Stomach (tissue), 9 donors: ENCODE results near the gene PLK2. TPM values are rescaled to one million over a fixed set of nuclear protein-coding genes. Genes with fewer than 3 reads are reported as not detected.

Experiments
- DNase-seq, 2 donors: peaks; one replicate each; pipeline versions ENCODE4 v3.0.0 to v3.0.0-alpha.2; 2013 to 2019
- H3K27ac ChIP-seq, 5 donors: fragments of 200-600 bp in 4 of 5; sonication (generic) in 4 of 5; one replicate each; pipeline ENCODE4 v1.5.1; 2013 to 2019; ENCODE audit warnings: mild to moderate bottlenecking in 1 of 5, moderate library complexity in 1 of 5
- H3K27me3 ChIP-seq, 3 donors: fragments of 200-600 bp; sonication (generic); one replicate each; pipeline ENCODE4 v1.5.1; 2017 to 2019; ENCODE audit warnings: mixed run types in 1 of 3
- H3K36me3 ChIP-seq, 4 donors: fragments of 200-600 bp; sonication (generic); 1 replicate in 3 of 4; 2 replicates in 1 of 4; pipeline ENCODE4 v1.5.1; 2016 to 2019
- H3K4me1 ChIP-seq, 4 donors: fragments of 200-600 bp; sonication (generic); one replicate each; pipeline ENCODE4 v1.5.1; 2016 to 2019
- H3K4me3 ChIP-seq, 4 donors: fragments of 200-600 bp; sonication (generic) in 3 of 4; one replicate each; pipeline ENCODE4 v1.5.1; 2016 to 2019; ENCODE audit warnings: mild to moderate bottlenecking in 1 of 4
- H3K9me3 ChIP-seq, 4 donors: fragments of 200-600 bp; sonication (generic); one replicate each; pipeline ENCODE4 v1.5.1; 2016 to 2019
- CTCF ChIP-seq, 7 experiments: fragments of 450-650 bp in 4 of 7; fragments of 200-600 bp in 3 of 7; sonication (generic) in 3 of 7; IDR thresholded peaks; one replicate each; pipeline ENCODE4 v1.5.1; 2016 to 2019; ENCODE audit warnings: antibody characterized with exemption in 7 of 7, control low read depth in 2 of 7, mild to moderate bottlenecking in 1 of 7
- EP300 ChIP-seq: sonication (generic); formaldehyde crosslinking; IDR thresholded peaks from one replicate; pipeline ENCODE4 v1.6.1; 2017; ENCODE audit warnings: antibody characterized with exemption
- POLR2A ChIP-seq, 4 donors: fragments of 450-650 bp; IDR thresholded peaks; one replicate each; pipeline ENCODE4 v1.6.1; 2016; ENCODE audit warnings: antibody characterized with exemption in 4 of 4, control low read depth in 2 of 4, mild to moderate bottlenecking in 1 of 4, moderate library complexity in 1 of 4
- POLR2AphosphoS5 ChIP-seq, 3 donors: sonication (generic); formaldehyde crosslinking; IDR thresholded peaks; one replicate each; pipeline ENCODE4 v1.6.1; 2016; ENCODE audit warnings: antibody characterized with exemption in 3 of 3
- WGBS, 5 donors: extraction: QIAGEN DNeasy Blood & Tissue Kit in 3 of 5; methylation state at CpG; one replicate each; pipeline versions ENCODE4 v1.1.5 to v1.1.7; 2013 to 2018; 5-methylcytosine and 5-hydroxymethylcytosine counted together
- intact Hi-C: fragments of 100-400 bp; cut with DNase I; formaldehyde crosslinking; loops from one replicate; pipeline ENCODE4 v1.15.1; 2023; ENCODE audit warnings: low total_unique reads
- polyA plus RNA-seq, 3 donors: library from polyadenylated mRNA; stranded (reverse); fragments of 200-250 nt; gene quantifications; one replicate each; pipeline ENCODE4 v1.2.3, GENCODE V29; 2013
- total RNA-seq, 5 donors: library from RNA; depleted of rRNA; stranded (reverse); fragments of >200 nt; gene quantifications; one replicate each; pipeline versions ENCODE4 v1.1.0 to v1.2.3, GENCODE V29; 2014 to 2016
- donor health status: healthy with polysubstance abuse.
- donor health status: Bipolar disorder and iron deficiency.
- donor health status: healthy.

The PLK2 gene
- total and polyA plus RNA-seq, 8 donors, result 2.3 to 181 (median 17.3) TPM

- DNase-seq, result no peak
- Histone ChIP-seq H3K36me3 (no peaks in the 10 kb centered on the region), H3K4me1 (no peaks in the 10 kb centered on the region), H3K27me3 (no peaks in the 10 kb centered on the region), H3K27ac (no peak overlapping the region), H3K4me3 (no peak overlapping the region), H3K9me3 (no peaks in the 10 kb centered on the region)
- TF ChIP-seq POLR2AphosphoS5 (IDR thresholded peaks at IDR 0.05) (no peak), POLR2A (IDR thresholded peaks at IDR 0.05) (no peak), CTCF (IDR thresholded peaks at IDR 0.05) (no peak), EP300 (no peak)
- WGBS, 5 donors, result 75 to 86% (median 83%) methylated on average over 1 of the region's 1 CpG
- intact Hi-C loops, result no loop called here
Observed at GRCh38 chr5:58407042-58407719, 52.7 kb downstream of the PLK2 start.

- Histone ChIP-seq H3K36me3 (no peaks in the 10 kb centered on the region), H3K27ac (no peak overlapping the region), H3K4me1 (no peaks in the 10 kb centered on the region), H3K27me3 (no peaks in the 10 kb centered on the region), H3K4me3 (no peak overlapping the region), H3K9me3 (no peaks in the 10 kb centered on the region)
- 80 to 92% (median 90%) methylated on average over 2 of the region's 2 CpGs for WGBS, 5 donors
- DNase-seq, result no peak
- intact Hi-C loops, result no loop called here
- TF ChIP-seq POLR2AphosphoS5 (IDR thresholded peaks at IDR 0.05) (no peak), CTCF (IDR thresholded peaks at IDR 0.05) (no peak), POLR2A (IDR thresholded peaks at IDR 0.05) (no peak), EP300 (no peak)
Observed at GRCh38 chr5:58406394-58406793, 53.5 kb downstream of the PLK2 start.

- Histone ChIP-seq H3K27ac (no peak overlapping the region), H3K27me3 (no peaks in the 10 kb centered on the region), H3K4me1 (no peaks in the 10 kb centered on the region), H3K9me3 (no peaks in the 10 kb centered on the region), H3K36me3 (no peaks in the 10 kb centered on the region), H3K4me3 (no peak overlapping the region)
- TF ChIP-seq EP300 (no peak), POLR2AphosphoS5 (IDR thresholded peaks at IDR 0.05) (no peak), CTCF (IDR thresholded peaks at IDR 0.05) (no peak), POLR2A (IDR thresholded peaks at IDR 0.05) (no peak)
- intact Hi-C loops, result no loop called here
- 45 to 63% (median 49%) methylated on average over 2 of the region's 2 CpGs for WGBS, 5 donors
- DNase-seq, result no peak
Observed at GRCh38 chr5:58405175-58405574, 54.7 kb downstream of the PLK2 start.

- 76 to 92% (median 88%) methylated on average over 3 of the region's 3 CpGs for WGBS, 5 donors
- no peaks in the 10 kb centered on the region for H3K9me3 ChIP-seq
- H3K36me3 ChIP-seq, result no peaks in the 10 kb centered on the region
- TF ChIP-seq CTCF (IDR thresholded peaks at IDR 0.05) (no peak), POLR2A (IDR thresholded peaks at IDR 0.05) (no peak), EP300 (no peak), POLR2AphosphoS5 (IDR thresholded peaks at IDR 0.05) (no peak)
- H3K27me3 ChIP-seq, result no peaks in the 10 kb centered on the region
- H3K4me1 ChIP-seq, result no peaks in the 10 kb centered on the region
- intact Hi-C loops, result no loop called here
- H3K4me3 ChIP-seq, result no peak overlapping the region
- H3K27ac ChIP-seq, result no peak overlapping the region
- no peak for DNase-seq
Observed at GRCh38 chr5:58404734-58405133, 55.2 kb downstream of the PLK2 start.

Other genes with a start within 250 kb of the PLK2 start
- gene GAPT, start 31.3 kb upstream of the PLK2 start, total RNA-seq, result 1 to 10 TPM in 3 of 5 donors, not detected in 2; 2.4 to 2.9 (median 2.5) TPM
- gene GAPT, start 31.3 kb upstream of the PLK2 start, polyA plus RNA-seq, result 1 to 10 TPM in 1 of 3 donors, under 1 TPM in 2; 0.68 to 4.9 (median 1.00) TPM
- gene RAB3C, start 123.0 kb upstream of the PLK2 start, total RNA-seq, result 1 to 10 TPM in 2 of 5 donors, not detected in 3; 2.2 to 7.9 TPM
- gene RAB3C, start 123.0 kb upstream of the PLK2 start, polyA plus RNA-seq, result 1 to 10 TPM in 2 of 3 donors, under 1 TPM in 1; 0.31 to 3.2 (median 1.1) TPM